ENCODE data around the gene RAB8A. TPM values are rescaled to one million over a fixed set of nuclear protein-coding genes. Genes with fewer than 3 reads are reported as not detected.

RAB8A gene
- total RNA-seq, 1 donor from 2014 or later = 31.3 TPM

DNA sequence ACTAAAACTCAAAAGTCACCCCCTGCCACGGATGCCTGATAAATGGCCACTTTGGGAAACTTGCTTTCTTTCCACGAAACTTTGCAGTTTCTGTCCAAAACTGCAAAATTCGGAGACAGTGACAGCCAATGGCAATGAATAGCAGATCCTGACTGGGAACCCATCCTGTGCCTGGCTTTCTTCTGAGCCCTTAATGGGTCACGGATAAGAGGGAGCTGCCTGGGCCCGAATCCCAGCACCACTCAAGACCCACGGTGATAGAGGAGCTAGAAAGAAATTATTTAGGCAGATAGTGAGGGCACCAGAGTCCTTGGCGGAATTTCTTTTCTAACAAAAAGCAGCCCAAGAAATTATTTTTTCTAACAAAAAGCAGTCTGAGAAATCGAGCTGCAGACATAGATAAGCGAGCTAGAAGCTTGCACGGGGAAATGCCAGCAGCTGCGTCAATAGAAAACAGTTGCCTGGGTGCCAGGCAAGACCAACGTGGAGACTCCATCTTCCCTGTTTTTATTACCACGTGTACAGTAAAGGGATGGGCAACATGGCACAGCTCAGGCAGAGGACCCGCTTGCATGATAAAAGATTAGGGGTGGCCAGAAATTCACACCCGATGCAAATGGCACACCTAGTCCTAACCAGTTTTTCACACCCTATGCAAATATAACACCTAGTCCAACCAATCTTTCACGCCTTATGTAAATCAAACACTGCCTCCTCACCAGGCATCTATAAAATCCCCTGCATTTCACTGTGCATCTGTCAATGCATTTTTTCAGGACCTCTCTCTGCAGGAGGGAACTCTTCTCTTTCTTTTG, 24.7 kb downstream of the RAB8A start:
- H3K36me3 ChIP-seq (ENCODE audit: control insufficient read depth in 3 of 3, insufficient read depth in 3 of 3, low read length in 3 of 3) = peaks cover 24 to 26% (median 26%) of the 10 kb centered on the region in 3 donors
- H3K27ac ChIP-seq (ENCODE audit: low read depth, low read length) = no peak overlapping the region
- no peak overlapping the region for H3K4me3 ChIP-seq (ENCODE audit: low read length in 3 of 3)
- H3K4me1 ChIP-seq (ENCODE audit: control insufficient read depth in 3 of 3, insufficient read depth in 3 of 3, low read length in 3 of 3) = no peaks in the 10 kb centered on the region
- no peaks in the 10 kb centered on the region for H3K27me3 ChIP-seq (ENCODE audit: control insufficient read depth in 3 of 3, insufficient read depth in 3 of 3, low read length in 3 of 3)
- H3K9me3 ChIP-seq (ENCODE audit: control insufficient read depth in 3 of 3, low read length in 3 of 3) = no peaks in the 10 kb centered on the region
- no peak overlapping the region for H3K9ac ChIP-seq (ENCODE audit: low read depth in 1 of 3, low read length in 3 of 3)

GRCh38 chr19:16139752-16140151, 28.1 kb downstream of the RAB8A start:
- no peak overlapping the region for H3K27ac ChIP-seq (ENCODE audit: low read depth, low read length)

DNA sequence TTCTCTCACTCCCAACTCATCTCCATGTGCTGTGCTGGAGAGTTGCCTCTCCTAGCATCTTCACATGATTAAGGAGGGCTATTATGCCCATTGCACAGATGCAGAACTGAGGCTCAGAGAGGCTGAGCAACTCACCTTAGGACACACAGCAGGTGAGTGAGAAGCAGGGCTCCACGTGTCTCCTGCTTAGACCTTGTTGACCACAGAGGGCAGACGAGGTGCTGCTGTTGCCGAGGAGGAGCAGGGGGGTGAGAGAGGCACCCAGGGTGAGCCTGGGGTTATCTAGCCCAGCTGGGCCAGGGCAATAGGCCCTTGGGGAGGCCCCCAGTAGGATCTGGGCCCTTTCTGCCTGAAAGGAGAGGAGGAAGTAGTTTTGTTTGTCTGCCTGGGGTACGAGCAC, 29.4 kb downstream of the RAB8A start:
- no peaks in the 10 kb centered on the region for H3K4me1 ChIP-seq (ENCODE audit: control insufficient read depth in 3 of 3, insufficient read depth in 3 of 3, low read length in 3 of 3)
- H3K4me3 ChIP-seq (ENCODE audit: low read length in 3 of 3) = no peak overlapping the region
- H3K9ac ChIP-seq (ENCODE audit: low read depth in 1 of 3, low read length in 3 of 3) = no peak overlapping the region
- H3K36me3 ChIP-seq (ENCODE audit: control insufficient read depth in 3 of 3, insufficient read depth in 3 of 3, low read length in 3 of 3) = no peaks in the 10 kb centered on the region
- no peaks in the 10 kb centered on the region for H3K9me3 ChIP-seq (ENCODE audit: control insufficient read depth in 3 of 3, low read length in 3 of 3)
- no peak overlapping the region for H3K27ac ChIP-seq (ENCODE audit: low read depth, low read length)
- no peaks in the 10 kb centered on the region for H3K27me3 ChIP-seq (ENCODE audit: control insufficient read depth in 3 of 3, insufficient read depth in 3 of 3, low read length in 3 of 3)

More at GRCh38 chr19:16139752-16140151, 28.1 kb downstream of the RAB8A start:
- H3K27me3 ChIP-seq (ENCODE audit: control insufficient read depth in 3 of 3, insufficient read depth in 3 of 3, low read length in 3 of 3) = no peaks in the 10 kb centered on the region
- no peaks in the 10 kb centered on the region for H3K4me1 ChIP-seq (ENCODE audit: control insufficient read depth in 3 of 3, insufficient read depth in 3 of 3, low read length in 3 of 3)
- H3K4me3 ChIP-seq (ENCODE audit: low read length in 3 of 3) = no peak overlapping the region
- H3K9me3 ChIP-seq (ENCODE audit: control insufficient read depth in 3 of 3, low read length in 3 of 3) = no peaks in the 10 kb centered on the region
- H3K9ac ChIP-seq (ENCODE audit: low read depth in 1 of 3, low read length in 3 of 3) = no peak overlapping the region
- H3K36me3 ChIP-seq (ENCODE audit: control insufficient read depth in 3 of 3, insufficient read depth in 3 of 3, low read length in 3 of 3) = no peaks in the 10 kb centered on the region

DNA sequence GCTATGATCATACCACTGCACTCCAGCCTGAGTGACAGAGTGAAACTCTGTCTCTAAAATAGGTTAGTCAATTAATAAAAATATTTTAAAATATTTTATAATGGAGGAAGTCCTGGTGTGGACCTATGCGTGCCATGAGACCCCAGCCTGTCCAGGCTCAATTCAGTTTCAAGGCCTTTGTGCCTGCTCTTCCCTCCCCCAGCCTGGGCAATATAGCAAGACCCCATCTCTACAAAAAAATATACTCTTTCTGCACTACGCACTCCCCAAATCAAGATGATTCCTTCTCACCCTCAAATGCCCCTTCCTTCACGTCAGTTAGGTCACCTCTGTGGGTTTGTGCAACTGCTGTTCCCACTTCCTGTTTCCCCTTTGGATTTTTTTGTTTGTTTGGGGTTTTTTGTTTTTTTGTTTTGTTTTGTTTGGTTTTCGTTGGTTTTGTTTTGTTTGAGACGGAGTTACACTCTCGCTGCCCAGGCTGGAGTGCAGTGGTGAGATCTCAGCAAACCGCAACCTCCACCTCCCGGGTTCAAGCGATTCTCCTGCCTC, 30.4 kb downstream of the RAB8A start:
- no peaks in the 10 kb centered on the region for H3K9me3 ChIP-seq (ENCODE audit: control insufficient read depth in 3 of 3, low read length in 3 of 3)
- H3K36me3 ChIP-seq (ENCODE audit: control insufficient read depth in 3 of 3, insufficient read depth in 3 of 3, low read length in 3 of 3) = no peaks in the 10 kb centered on the region
- H3K4me3 ChIP-seq (ENCODE audit: low read length in 3 of 3) = no peak overlapping the region
- no peak overlapping the region for H3K27ac ChIP-seq (ENCODE audit: low read depth, low read length)
- H3K9ac ChIP-seq (ENCODE audit: low read depth in 1 of 3, low read length in 3 of 3) = no peak overlapping the region
- no peaks in the 10 kb centered on the region for H3K27me3 ChIP-seq (ENCODE audit: control insufficient read depth in 3 of 3, insufficient read depth in 3 of 3, low read length in 3 of 3)
- no peaks in the 10 kb centered on the region for H3K4me1 ChIP-seq (ENCODE audit: control insufficient read depth in 3 of 3, insufficient read depth in 3 of 3, low read length in 3 of 3)

GRCh38 chr19:16143399-16144215, 31.9 kb downstream of the RAB8A start, which contains the start of gene HSH2D:
Gene HSH2D, plus strand, starts transcription at chr19:16143685. Its CDS starts 5,066 bp downstream, at chr19:16148751.
- H3K9me3 ChIP-seq (ENCODE audit: control insufficient read depth in 3 of 3, low read length in 3 of 3) = no peaks in the 10 kb centered on the region
- no peaks in the 10 kb centered on the region for H3K4me1 ChIP-seq (ENCODE audit: control insufficient read depth in 3 of 3, insufficient read depth in 3 of 3, low read length in 3 of 3)
- no peaks in the 10 kb centered on the region for H3K27me3 ChIP-seq (ENCODE audit: control insufficient read depth in 3 of 3, insufficient read depth in 3 of 3, low read length in 3 of 3)
- H3K27ac ChIP-seq (ENCODE audit: low read depth, low read length) = no peak within 1 kb of the TSS
- no peak within 1 kb of the TSS for H3K9ac ChIP-seq (ENCODE audit: low read depth in 1 of 3, low read length in 3 of 3)
- H3K4me3 ChIP-seq (ENCODE audit: low read length in 3 of 3) = no peak within 1 kb of the TSS
- no peaks in the 10 kb centered on the region for H3K36me3 ChIP-seq (ENCODE audit: control insufficient read depth in 3 of 3, insufficient read depth in 3 of 3, low read length in 3 of 3)

GRCh38 chr19:16144216-16144581, 32.5 kb downstream of the RAB8A start:
- Histone ChIP-seq H3K9me3 (ENCODE audit: control insufficient read depth in 3 of 3, low read length in 3 of 3) (no peaks in the 10 kb centered on the region), H3K36me3 (ENCODE audit: control insufficient read depth in 3 of 3, insufficient read depth in 3 of 3, low read length in 3 of 3) (no peaks in the 10 kb centered on the region), H3K27me3 (ENCODE audit: control insufficient read depth in 3 of 3, insufficient read depth in 3 of 3, low read length in 3 of 3) (no peaks in the 10 kb centered on the region), H3K9ac (ENCODE audit: low read depth in 1 of 3, low read length in 3 of 3) (no peak overlapping the region), H3K4me1 (ENCODE audit: control insufficient read depth in 3 of 3, insufficient read depth in 3 of 3, low read length in 3 of 3) (no peaks in the 10 kb centered on the region), H3K4me3 (ENCODE audit: low read length in 3 of 3) (no peak overlapping the region), H3K27ac (ENCODE audit: low read depth, low read length) (no peak overlapping the region)

GRCh38 chr19:16146112-16146511, 34.4 kb downstream of the RAB8A start:
- Histone ChIP-seq H3K27ac (ENCODE audit: low read depth, low read length) (no peak overlapping the region), H3K4me3 (ENCODE audit: low read length in 3 of 3) (no peak overlapping the region), H3K4me1 (ENCODE audit: control insufficient read depth in 3 of 3, insufficient read depth in 3 of 3, low read length in 3 of 3) (no peaks in the 10 kb centered on the region), H3K27me3 (ENCODE audit: control insufficient read depth in 3 of 3, insufficient read depth in 3 of 3, low read length in 3 of 3) (no peaks in the 10 kb centered on the region), H3K9me3 (ENCODE audit: control insufficient read depth in 3 of 3, low read length in 3 of 3) (no peaks in the 10 kb centered on the region), H3K9ac (ENCODE audit: low read depth in 1 of 3, low read length in 3 of 3) (no peak overlapping the region), H3K36me3 (ENCODE audit: control insufficient read depth in 3 of 3, insufficient read depth in 3 of 3, low read length in 3 of 3) (no peaks in the 10 kb centered on the region)

DNA sequence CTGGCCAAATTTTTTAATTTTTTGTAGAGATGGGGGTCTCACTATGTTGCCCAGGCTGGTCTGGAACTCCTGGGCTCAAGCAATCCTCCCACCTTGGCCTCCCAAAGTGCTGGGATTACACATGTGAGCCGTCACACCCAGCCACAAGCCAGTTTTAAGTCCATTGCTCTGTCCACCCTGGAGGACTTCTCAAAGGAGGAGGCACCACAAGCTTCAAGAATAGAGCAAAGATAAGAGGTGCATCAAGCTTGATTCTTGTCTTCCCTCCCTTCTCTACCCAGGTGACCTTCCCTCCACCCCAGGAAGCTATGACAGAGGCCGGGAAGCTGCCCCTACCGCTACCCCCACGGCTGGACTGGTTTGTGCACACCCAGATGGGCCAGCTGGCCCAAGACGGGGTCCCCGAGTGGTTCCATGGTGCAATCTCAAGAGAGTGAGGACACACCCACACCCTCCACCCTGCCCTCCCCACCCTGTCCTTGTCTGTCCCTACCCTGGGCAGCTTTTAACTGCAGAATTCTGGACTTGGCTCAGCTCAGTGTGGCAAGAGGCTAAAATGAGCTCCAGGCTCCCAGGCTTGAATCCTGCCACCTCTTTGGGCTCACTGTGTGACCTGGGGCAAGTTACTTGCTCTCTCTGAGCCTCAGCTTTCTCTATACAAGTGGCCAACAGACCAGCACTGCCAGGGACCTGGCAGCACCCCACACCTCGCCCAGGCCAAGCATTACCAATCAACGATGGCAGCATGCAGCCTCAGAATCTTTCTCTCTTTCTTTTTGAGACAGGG, 36.9 kb downstream of the RAB8A start:
- Histone ChIP-seq H3K9me3 (ENCODE audit: control insufficient read depth in 3 of 3, low read length in 3 of 3) (no peaks in the 10 kb centered on the region), H3K36me3 (ENCODE audit: control insufficient read depth in 3 of 3, insufficient read depth in 3 of 3, low read length in 3 of 3) (no peaks in the 10 kb centered on the region), H3K27me3 (ENCODE audit: control insufficient read depth in 3 of 3, insufficient read depth in 3 of 3, low read length in 3 of 3) (no peaks in the 10 kb centered on the region), H3K4me3 (ENCODE audit: low read length in 3 of 3) (no peak overlapping the region), H3K4me1 (ENCODE audit: control insufficient read depth in 3 of 3, insufficient read depth in 3 of 3, low read length in 3 of 3) (no peaks in the 10 kb centered on the region), H3K9ac (ENCODE audit: low read depth in 1 of 3, low read length in 3 of 3) (no peak overlapping the region), H3K27ac (ENCODE audit: low read depth, low read length) (no peak overlapping the region)

GRCh38 chr19:16153582-16154336, 42.1 kb downstream of the RAB8A start:
- Histone ChIP-seq H3K4me3 (ENCODE audit: low read length in 3 of 3) (no peak overlapping the region), H3K27ac (ENCODE audit: low read depth, low read length) (no peak overlapping the region), H3K27me3 (ENCODE audit: control insufficient read depth in 3 of 3, insufficient read depth in 3 of 3, low read length in 3 of 3) (peaks cover 0 to 17% (median 0%) of the 10 kb centered on the region in 3 donors), H3K9me3 (ENCODE audit: control insufficient read depth in 3 of 3, low read length in 3 of 3) (no peaks in the 10 kb centered on the region), H3K36me3 (ENCODE audit: control insufficient read depth in 3 of 3, insufficient read depth in 3 of 3, low read length in 3 of 3) (no peaks in the 10 kb centered on the region), H3K4me1 (ENCODE audit: control insufficient read depth in 3 of 3, insufficient read depth in 3 of 3, low read length in 3 of 3) (no peaks in the 10 kb centered on the region), H3K9ac (ENCODE audit: low read depth in 1 of 3, low read length in 3 of 3) (no peak overlapping the region)

All from skeletal muscle tissue (tissue), 4 donors.